Endometrium (tissue), 2 donors: Measurements from ENCODE around the gene EEF1AKMT1.
A peak's percentile ranks its signal among the peaks of the same experiment; 100 is the strongest.

Source experiments
- FAIRE-seq: peaks from 2 replicates; lab custom pipeline; 2012; peaks lifted over from hg19 to GRCh38; lab: Jason Lieb, UNC
- donor health status: control.
- donor health status: control.

Gene EEF1AKMT1, protein sequence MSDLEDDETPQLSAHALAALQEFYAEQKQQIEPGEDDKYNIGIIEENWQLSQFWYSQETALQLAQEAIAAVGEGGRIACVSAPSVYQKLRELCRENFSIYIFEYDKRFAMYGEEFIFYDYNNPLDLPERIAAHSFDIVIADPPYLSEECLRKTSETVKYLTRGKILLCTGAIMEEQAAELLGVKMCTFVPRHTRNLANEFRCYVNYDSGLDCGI

DNA sequence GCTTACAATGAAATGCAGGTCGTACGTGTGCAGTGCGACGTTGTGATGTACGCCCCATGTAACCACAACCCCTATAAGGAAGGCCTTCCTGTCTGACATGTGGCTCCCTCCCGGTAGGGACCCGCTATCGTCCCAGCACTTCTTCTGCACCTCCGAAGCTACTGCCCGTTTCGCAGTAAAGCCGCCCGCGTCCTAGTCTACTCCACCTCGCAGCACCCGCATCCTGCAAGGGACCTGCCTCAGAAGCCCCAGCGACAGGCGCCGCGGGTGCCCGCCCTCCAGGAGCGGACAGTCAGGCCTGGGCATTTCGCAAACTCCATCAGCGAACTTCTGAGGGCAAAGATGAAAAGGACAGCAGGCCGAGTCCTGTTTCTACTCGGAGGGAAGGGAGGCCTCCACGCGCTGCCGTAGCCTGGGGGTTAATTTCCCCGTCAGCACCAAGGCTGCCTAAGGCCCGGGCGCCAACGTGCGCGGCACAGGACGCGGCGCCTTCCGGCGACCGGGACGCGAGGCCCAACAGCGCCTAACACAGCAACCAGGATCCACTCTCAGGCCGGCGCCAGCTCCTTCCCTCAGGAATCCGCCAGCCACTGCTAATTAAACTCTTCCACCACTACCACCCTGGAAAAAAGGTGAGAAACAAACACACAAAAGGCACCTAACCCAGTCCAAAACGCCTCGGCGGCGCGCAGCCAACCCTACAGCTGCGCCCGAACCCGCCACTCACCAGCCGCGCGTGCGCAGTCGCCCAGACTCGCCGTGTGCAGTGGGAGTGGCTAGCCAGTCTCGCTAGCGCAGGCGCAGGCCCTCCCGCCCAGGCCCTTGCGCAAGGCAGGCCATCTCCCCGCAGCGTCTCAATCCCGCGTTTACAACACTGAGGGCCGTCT lies at the start of gene EEF1AKMT1:
EEF1AKMT1 (minus strand) TSS at position 768 of the 887 bp plus-strand sequence. CDS start 16,363 bp downstream, outside the sequence.
- no peak for FAIRE-seq

DNA sequence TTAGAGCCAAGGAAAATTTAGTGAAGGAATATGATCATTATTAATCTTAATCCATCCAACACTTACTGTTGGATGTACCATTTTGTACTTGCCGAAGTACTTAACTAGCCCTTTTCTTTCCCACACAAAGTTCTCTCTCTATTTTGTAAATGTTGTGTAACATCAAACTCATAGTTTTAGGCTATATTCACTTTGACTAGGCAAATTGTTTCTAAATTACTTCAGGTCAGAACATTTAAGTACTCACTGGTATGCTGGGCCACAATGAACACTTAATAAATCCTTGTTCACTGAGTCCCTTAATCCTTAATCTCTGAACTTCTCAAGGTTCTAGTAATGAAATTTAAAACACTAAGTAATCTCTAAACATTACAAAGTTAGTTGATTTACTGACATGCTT lies 49.3 kb upstream of the EEF1AKMT1 start:
- no peak for FAIRE-seq

DNA sequence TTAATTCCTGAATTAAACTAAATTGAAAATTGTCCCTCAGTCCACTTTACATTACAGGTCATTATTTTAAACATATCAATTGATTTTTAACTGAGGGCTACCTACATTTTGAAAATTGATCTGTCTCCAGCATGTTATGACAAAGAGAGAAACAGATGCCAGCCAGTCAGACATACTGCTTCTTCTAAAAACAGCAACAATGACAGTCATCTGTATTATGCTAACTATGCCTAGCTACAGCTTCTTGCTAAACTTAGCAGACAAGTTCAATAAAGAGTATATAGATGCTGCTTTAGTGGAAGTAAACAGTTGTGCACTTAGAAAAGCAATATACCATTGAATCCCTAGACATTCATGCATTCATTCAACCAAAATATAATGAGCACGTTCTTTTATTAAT lies 48.6 kb upstream of the EEF1AKMT1 start:
- FAIRE-seq, result no peak

DNA sequence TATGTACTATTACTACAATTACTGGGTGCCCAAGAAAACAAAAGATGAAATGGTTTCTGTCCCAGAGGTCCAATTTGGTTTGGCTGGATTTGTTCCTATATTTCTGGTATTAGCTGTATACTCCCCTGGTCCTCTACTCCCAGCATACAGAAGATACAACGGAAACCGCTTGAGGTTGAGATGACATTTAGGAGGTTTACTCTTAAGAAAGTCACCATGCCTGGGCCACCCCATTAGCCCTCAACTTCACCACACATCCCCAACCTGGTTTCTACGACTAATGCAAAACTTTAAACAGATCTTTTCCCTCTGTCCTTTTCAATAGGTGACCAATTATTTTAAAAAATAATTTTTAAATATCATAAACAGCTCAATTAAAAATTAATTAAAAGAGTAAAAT lies 46.0 kb upstream of the EEF1AKMT1 start:
- no peak for FAIRE-seq

DNA sequence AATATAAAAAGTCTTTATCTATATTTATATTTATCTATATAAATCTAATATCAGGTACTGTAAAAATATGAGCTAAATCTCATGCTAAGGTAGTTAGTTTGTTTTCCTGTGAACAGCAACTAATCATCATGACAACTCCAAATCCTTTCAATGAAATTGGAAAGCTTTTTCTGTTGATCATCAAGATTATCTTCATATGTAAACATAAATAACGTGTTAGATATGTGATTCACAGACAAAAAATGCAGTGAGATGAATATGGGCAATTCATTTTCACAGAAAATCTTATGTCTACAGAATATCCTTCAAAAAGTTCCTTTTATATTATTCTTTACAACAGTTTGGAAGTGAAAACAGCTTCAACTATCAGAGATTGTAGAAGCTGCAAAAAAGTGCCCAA lies 41.7 kb upstream of the EEF1AKMT1 start:
- FAIRE-seq, result no peak

DNA sequence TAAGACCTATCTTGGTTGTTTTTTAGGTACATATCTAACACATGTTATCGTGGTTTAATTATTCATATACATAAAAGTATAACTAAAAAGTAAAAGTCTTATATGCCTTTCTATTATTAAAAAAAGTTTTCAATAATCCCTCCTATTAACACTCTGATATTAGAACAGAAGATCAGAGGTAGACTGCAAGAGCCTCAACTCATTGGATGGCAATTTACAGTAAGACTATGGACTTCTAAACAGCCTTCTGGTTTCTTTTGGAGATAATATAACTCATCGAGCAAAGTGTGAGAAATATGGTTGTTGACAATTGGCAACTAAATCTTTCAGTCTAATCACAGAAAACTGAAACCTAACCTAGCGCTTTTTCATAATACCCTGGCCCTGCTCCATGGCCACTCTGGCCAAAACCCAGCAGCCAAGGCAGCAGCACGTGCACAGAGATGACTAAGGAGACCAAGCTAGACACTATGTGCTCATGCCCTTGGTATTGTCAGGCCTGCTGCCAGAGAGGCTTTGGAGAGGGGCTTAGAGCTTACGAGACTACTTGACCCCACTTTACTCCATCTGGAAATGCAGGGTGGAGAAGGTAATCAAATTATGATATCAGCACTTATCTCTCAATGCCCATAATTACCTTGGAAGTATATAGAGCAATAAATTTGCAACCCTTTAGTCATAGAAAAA lies 40.6 kb upstream of the EEF1AKMT1 start:
- FAIRE-seq, result no peak

DNA sequence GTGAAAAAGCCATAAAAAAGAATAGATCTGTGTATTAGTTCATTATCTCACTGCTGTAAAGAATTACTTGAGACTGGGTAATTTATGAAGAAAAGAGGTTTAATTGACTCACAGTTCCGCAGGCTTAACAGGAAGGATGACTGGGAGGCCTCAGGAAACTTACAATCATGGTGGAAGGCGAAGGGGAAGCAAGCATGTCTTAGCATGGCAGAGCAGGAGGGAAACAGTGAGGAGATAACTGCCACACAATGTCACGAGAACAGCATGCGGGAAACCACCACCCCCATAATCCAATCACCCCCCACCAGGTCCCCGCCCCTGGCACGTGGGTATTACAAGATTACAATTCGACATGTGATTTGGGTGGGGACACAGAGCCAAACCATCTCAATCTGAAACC lies 39.1 kb upstream of the EEF1AKMT1 start:
- FAIRE-seq, result no peak

DNA sequence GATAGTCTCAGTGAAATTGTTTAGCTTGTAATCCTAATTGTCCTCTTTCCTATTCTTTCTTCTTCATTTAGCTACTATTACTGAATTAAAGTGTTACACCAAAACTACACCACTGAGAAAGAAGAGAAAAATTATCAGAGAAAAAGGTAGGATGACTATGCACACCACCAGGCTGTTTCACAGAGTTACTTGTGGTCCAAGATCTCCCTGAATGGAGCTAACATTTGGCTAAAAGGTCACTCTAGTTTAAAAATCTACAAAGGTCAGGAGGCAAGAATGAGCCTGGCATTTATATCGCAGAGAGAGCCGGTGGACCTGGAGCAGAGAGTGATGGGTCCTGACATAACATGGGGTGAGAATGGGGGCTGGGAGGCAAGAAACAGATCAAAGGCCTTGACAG lies 37.0 kb upstream of the EEF1AKMT1 start:
- FAIRE-seq, result no peak

DNA sequence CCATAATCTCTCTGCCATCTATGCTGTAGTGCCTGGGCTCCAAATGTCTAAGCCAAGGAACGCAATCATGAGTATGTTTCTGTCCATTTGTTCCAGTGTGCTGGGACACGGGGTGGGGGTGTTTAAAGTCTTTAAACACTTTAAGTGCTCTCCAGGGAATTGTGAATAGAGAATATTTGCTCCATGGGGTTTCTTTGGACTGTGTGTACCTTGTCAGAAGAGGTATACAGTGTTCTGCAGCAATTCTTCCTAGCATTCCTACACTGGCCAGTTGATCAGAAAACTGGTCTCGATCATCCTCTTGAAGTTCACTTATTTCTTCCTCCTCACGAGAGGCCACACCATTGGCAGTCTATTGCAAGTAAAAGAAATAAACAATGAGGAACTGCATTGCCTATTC lies 35.1 kb upstream of the EEF1AKMT1 start:
- no peak for FAIRE-seq

DNA sequence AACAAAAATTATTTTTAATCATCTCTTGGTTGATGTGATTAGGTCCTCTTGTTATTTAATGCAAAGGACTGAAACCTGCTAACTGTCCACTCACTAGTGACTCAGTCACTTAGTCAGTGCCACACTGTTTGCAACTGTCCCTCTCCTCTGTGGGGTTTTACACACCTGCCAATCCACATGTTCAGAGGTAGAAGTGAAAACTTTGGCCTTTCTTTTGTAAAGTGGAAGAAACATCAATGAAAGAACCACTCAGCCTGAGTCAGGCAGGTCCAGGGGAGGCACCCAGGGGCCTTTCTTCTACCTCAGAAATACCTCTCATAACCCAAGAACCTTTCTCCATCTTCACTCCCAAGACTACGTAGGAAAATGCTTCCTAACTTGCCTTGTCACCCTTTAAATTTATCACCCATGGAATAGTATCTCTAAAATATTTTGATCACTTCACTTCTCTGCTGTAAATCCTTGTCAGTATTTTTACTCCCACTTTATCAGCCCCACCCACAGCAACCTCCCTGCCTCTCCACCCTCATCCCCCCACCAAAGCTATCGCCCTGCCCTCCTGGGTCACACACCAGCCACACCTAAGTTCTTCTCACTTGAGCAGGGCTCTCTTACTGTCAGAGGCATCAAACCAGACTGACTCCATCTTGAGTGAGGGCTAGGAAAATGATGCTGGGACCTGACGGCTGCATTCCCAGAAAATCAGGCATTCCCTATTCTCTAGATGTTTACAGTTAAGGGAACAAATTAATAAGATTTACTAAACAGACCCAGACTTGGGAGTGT lies 29.6 kb upstream of the EEF1AKMT1 start:
- FAIRE-seq, result no peak

DNA sequence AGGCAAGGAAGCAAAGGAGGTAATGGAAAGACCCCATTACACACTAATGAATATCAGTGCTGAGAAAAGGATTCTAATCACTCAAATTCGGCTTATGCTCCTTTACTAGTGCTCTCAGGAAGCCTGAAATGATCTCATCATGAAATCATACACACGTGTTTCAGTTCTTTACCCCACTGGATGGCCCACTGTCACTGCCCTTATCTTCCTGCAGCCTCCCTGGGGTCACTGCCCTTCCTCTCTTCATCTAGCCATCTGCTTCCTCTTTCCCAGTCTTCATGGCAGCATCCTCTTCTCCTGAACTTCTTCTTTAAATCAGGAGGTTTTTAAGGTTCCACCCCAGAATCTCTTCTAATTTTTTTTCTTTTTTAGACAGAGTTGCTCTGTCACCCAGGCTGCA lies 27.9 kb upstream of the EEF1AKMT1 start:
- FAIRE-seq, result no peak

DNA sequence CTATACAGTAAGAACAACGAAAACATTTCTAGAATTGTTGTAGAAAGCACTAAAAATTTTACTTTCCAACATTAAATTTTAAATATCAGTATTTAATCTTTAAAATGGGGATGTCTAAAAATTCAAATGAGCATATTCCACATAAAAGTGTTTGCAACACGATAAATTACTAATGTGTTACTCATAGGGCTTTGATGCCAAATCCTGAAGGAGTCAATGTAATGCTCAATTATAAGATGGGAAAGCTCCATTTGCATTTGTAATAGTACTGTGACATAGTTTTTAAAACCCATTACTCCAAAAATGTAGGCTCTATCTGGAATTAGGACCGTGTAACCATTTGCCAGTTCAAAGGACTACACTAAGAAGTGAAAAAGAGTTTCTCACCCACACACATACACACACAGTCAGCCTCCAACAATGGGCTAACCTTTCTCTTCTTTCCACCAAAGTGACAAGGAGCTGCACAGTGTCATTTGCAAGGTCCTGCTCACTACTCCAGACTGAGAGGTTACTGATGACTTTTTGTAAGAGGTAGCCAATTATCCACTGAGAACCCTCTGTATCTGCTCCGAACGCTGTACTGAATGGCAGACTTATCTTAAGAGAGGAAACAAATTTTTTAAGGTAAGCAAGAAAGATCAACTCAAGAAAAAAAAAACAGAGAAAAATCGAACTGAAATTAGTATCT lies 26.1 kb upstream of the EEF1AKMT1 start:
- FAIRE-seq, result peak; percentile 81

DNA sequence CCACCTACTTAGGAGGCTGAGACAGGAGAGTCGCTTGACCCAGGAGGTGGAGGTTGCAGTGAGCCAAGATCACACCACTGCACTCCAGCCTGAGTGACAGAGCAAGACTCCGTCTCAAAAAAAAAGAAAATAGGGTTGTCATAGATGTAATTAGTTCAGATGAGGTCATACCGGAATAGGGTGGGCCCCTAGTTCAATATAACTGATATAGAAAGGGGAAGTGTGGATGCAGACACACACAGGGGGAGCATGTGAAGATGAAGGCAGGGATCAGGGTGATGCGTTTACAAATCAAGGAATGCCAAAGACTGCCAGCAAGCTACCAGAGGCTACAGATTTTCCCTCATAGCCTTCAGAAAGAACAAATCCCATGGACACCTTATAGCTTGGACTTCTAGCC lies 24.3 kb upstream of the EEF1AKMT1 start:
- FAIRE-seq, result no peak

DNA sequence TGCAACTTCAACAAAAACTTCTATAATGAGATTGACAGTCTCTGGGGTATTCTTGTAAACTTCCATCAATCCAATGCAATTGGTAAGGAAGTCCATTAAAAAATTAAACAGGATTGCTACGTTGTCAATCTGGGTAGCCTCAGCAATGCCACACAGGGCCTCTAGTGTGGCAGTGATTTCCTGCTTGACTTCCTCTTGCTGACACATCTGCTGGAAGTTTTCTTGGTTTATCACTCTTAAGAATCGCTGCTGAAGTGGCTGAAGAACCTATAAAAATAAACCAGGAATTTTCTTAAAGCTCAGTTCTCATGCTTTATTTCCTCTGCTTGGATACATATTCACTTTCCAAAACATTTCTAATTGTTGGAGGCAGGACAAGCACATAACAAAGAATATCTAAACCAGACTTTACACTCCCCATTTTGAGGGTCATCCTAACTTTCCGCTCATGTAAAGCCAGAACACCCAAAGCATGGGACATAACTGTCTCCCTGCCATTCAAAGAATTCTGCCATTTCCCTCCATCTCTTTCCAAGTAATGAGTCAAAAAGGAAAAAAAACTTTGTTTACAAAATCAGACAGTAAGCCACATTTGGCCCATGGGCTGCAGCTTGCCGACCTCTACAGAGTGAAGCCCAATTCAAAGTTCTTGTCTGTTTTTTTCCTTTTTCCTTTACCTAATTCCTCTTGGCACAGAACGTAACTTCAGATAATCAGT lies 23.2 kb upstream of the EEF1AKMT1 start:
- peak; percentile 98 for FAIRE-seq

DNA sequence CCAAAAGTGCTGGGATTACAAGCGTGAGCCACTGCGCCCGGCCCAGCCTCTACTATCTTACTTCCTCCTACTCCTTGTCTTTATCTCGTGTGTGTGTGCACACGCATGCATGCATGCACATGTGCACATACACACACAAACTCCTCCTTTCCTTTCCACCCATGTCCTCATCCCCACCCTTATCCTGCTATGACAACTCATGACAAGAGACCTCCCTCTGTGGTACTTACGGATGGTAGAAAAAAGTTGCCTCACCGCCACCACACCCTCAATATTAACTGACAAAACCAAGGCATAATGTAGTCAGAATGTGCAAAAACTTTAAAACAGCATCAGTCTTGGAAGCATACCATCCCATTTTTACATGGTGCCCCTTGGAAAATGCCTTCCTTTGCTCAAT lies 15.9 kb upstream of the EEF1AKMT1 start:
- FAIRE-seq, result no peak

DNA sequence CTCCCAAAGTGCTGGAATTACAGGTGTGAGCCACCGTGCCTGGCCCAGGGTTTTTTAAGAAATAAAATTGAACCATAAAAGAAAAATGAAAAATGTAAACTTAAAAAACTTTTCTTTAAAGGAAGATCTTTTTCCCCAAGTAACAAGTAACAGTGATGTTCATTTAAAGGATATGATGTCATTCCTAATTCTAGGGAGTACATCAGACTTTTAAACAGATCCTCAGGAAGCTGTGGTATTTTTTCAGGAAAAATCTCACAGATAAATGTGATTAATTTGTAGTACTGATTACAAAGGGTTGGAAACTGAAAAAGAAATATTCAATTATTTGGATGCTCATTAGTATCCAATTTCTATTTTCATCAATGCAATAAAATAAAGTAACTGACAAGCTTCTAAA lies 14.6 kb upstream of the EEF1AKMT1 start:
- FAIRE-seq, result peak; percentile 76

DNA sequence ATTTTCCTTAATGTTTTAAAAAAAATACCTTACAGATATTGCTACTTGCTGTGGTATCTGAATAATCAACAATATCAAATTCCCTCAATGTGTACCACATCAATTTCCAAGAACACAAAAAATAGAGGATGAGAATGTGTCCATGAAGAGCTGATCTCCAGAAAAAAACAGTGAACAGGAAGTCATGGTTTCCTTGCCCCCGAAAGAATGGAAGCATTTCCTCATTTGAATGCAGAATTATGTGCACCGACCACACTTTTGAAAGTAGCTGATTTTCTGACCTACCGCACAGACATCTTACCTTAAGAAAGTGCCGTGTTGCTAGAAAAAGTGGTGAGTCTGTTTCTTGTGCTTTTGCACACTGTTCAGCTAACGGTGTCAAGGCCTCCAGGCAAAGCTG lies 13.4 kb upstream of the EEF1AKMT1 start:
- FAIRE-seq, result no peak

DNA sequence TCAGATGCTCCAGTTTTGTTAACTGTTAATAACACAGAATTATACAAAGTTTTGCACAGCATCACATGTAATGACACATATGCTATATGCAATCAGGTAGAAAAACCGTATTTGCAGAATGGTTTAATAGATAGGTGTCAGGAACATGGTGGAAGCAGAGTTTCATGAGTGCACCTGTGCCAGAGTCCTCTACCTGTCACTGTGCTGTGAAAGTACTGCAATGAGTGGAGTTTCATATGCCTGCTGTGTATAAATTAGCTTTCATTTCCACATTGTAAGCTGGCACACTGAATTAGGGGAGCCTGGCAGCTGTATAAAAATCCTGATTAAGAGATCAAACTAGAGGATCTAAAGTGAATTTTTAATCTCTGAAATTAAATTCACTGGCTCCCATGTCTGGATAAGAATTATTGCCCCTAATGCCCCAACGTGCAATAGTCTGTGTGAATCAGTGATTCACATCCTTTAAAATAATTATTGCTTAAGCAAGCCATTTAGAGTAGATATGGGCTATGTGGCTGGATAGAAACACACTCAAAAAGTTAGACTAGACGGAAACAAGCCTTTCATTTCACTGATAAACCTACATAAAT lies 8.5 kb upstream of the EEF1AKMT1 start:
- no peak for FAIRE-seq

DNA sequence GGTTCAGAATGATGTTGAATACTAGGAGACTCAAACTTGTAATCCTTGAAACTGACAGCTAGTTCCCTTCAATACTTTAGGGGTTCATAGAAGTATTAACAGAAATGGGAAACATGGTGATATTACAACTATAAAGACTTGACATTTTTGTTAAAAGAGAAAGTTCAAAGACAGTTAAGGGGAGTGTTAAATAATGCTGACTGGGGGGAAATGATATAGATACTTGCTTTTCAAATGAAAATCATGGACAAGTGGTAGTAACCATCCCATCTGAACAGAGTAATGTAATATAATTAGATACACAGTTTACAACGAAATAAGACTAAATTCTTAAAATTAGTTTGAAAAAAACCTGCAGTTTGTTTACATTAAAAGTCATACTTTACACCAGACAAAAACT lies 6.6 kb upstream of the EEF1AKMT1 start:
- FAIRE-seq, result no peak

DNA sequence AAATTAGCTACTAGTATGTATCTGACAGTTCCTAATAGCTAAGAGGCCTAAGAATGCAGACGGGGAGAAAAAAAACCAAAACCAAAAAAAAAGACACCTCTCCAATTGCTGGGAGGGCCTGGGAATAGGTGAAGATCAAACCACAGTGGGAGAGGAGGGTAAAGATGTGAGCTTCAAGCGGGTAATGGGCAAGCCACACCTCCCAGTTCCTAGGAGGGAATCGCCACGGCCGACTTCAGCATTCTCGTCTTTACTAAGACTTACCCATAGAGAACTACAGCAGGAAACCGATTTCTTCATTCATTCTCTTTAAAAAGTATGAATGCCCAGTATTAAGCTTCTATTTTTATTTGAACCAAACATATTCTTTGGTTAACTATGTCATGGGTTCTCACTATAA lies 5.6 kb upstream of the EEF1AKMT1 start:
- no peak for FAIRE-seq

DNA sequence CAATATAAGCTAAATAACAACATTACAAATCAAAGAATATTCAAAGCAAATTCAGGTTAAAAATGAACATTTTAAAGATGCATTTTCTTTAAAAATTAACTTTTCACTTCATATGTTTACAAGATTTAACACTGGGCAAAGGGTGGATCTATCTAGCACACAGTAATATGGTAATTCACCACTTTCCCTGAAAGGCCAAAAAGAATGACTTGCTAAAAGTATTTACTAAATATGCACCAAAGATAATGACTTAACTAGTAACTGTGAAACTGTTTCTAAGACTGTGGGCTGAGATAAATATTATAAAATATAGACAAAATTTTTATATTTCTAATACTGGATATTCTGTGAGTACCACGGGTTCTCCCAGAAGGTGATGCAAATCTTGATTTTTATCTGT lies 4.5 kb upstream of the EEF1AKMT1 start:
- FAIRE-seq, result no peak
